K562 (cell line): Measurements from ENCODE around the gene BHLHE40. TPM values are rescaled to one million over a fixed set of nuclear protein-coding genes. Genes with fewer than 3 reads are reported as not detected.

Source experiments
- CHD7 ChIP-seq: fragments of 200-600 bp; sonication (generic); IDR thresholded peaks from one replicate; pipeline ENCODE4 v1.6.1; 2012; ENCODE audit warnings: mild to moderate bottlenecking, low read depth, low read length, inconsistent platforms
- DNMT1 ChIP-seq: fragments of 450-650 bp; IDR thresholded peaks from 2 replicates; pipeline ENCODE4 v1.6.1; 2016; ENCODE audit warnings: antibody characterized with exemption, mild to moderate bottlenecking
- FOXK1 ChIP-seq: sonication (generic); formaldehyde crosslinking; IDR thresholded peaks from 2 replicates; pipeline ENCODE4 v1.8.0; 2022; ENCODE audit warnings: missing genetic modification reagents, mild to moderate bottlenecking, borderline replicate concordance
- MXI1 ChIP-seq: IDR thresholded peaks from 2 replicates; pipeline ENCODE4 v1.6.1; 2011; ENCODE audit warnings: low read depth, mild to moderate bottlenecking, improper control_type of control experiment, low read length
- NEUROD1 ChIP-seq: fragments of 150-350 bp; IDR thresholded peaks from 2 replicates; pipeline ENCODE4 v1.6.1; 2014; ENCODE audit warnings: borderline replicate concordance, low read length, low read depth; ENCODE audit not compliant: partially characterized antibody
- SMARCA4 ChIP-seq: fragments of 450-650 bp; IDR thresholded peaks from 2 replicates; pipeline ENCODE4 v1.6.1; 2016
- SREBF1 ChIP-seq: fragments of 150-350 bp; IDR thresholded peaks from 2 replicates; pipeline ENCODE4 v1.6.1; 2014; ENCODE audit warnings: antibody characterized with exemption, low read depth, low read length, borderline replicate concordance
- ZBTB49 ChIP-seq: sonication (generic); formaldehyde crosslinking; IDR thresholded peaks from 2 replicates; pipeline ENCODE4 v1.8.0; 2022; ENCODE audit warnings: missing genetic modification reagents, mild to moderate bottlenecking, borderline replicate concordance
- ZBTB5 ChIP-seq: fragments of 450-650 bp; IDR thresholded peaks from 2 replicates; pipeline ENCODE4 v1.6.1; 2017; ENCODE audit warnings: antibody characterized with exemption
- ZFP91 ChIP-seq: sonication (generic); formaldehyde crosslinking; IDR thresholded peaks from 2 replicates; pipeline ENCODE4 v1.8.0; 2022; ENCODE audit warnings: mild to moderate bottlenecking, missing genetic modification reagents
- polyA plus RNA-seq, 8 experiments: library from polyadenylated mRNA; depleted of rRNA in 4 of 8; stranded (reverse) in 5 of 8; unstranded in 3 of 8; fragments of >200 nt; fragmentation: Nextera tagmentation in 2 of 8; fragmentation: Illumina TruSeq in 1 of 8; extraction: Ambion mirVana in 2 of 8; extraction: Trizol in 1 of 8; gene quantifications; 2 replicates each; pipeline versions ENCODE4 v1.2.1 to v1.2.3, GENCODE V29; 2011 to 2014; ENCODE audit warnings: inconsistent platforms in 1 of 8, missing spikeins in 1 of 8
- total RNA-seq, 7 experiments: library from RNA; depleted of rRNA in 6 of 7; stranded (reverse); fragments of >200 nt in 6 of 7; fragmentation: Illumina TruSeq in 2 of 7; extraction: Trizol in 2 of 7; gene quantifications; 2 replicates each; pipeline versions ENCODE4 v1.2.1 to v1.2.3, GENCODE V29; 2011 to 2021; ENCODE audit warnings: low replicate concordance in 1 of 7

Gene BHLHE40
- total and polyA plus RNA-seq, 9 of the 15 experiments (the other 6 are each of a cell fraction or from before 2014, with no cell fraction given): 12.0 to 83.9 (median 31.4) TPM

- TF ChIP-seq CHD7 (peak; percentile 87), ZFP91 (CRISPR knock-in tag) (no peak), FOXK1 (CRISPR knock-in tag) (no peak), DNMT1 (no peak), SMARCA4 (0 out of 2 replicates have a peak, but pooled peaks have one; percentile 56), ZBTB5 (no peak), MXI1 (no peak), SREBF1 (no peak), NEUROD1 (peak; percentile 52), ZBTB49 (CRISPR knock-in tag) (no peak)
These were observed 3.1 kb upstream of the BHLHE40 start (continued) for GRCh38 chr3:4976109-4976508.
